Activated naive CD4-positive, alpha-beta T cell treated with anti-CD3 and anti-CD28 coated beads, Interleukin-2, amount 50 U/mL, for 24 hours (primary cell): Measurements from ENCODE around the gene COL6A5.

Experiments
- H3K27ac Mint-ChIP-seq: one replicate; pipeline ENCODE4 v1.8.0; 2021; ENCODE audit warnings: mild to moderate bottlenecking, mixed read lengths
- H3K27me3 Mint-ChIP-seq: one replicate; pipeline ENCODE4 v1.8.0; 2021; ENCODE audit warnings: mixed read lengths
- H3K36me3 Mint-ChIP-seq: one replicate; pipeline ENCODE4 v1.8.0; 2021; ENCODE audit warnings: mixed read lengths
- H3K4me1 Mint-ChIP-seq: one replicate; pipeline ENCODE4 v1.8.0; 2021; ENCODE audit warnings: mixed read lengths
- H3K4me3 Mint-ChIP-seq: one replicate; pipeline ENCODE4 v1.8.0; 2021; ENCODE audit warnings: mild to moderate bottlenecking, mixed read lengths
- H3K9me3 Mint-ChIP-seq: one replicate; pipeline ENCODE4 v1.8.0; 2021; ENCODE audit warnings: mixed read lengths

The COL6A5 gene

DNA sequence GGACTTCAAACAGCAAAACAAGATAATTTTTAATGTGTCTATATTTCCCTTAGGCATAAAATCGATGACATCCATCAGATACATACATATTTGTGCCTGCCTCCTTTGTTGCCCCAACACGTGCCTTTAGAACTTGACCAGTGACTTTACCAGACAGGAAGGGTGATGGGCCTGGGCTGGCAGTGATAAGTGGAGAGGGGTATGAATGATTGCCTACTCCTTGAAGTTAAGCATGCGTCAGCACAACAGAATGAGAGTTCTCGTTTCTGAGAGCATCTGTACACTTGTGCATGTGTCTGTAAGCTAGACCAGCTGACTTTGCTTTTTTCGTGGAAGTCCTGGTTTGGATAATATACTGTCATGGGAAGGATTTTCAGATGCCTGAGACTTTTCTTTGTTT is 116.6 kb downstream of the COL6A5 start:
- no peaks in the 10 kb centered on the region for H3K9me3 Mint-ChIP-seq
- no peaks in the 10 kb centered on the region for H3K36me3 Mint-ChIP-seq
- no peak overlapping the region for H3K4me3 Mint-ChIP-seq
- H3K27me3 Mint-ChIP-seq, result peaks cover 9% of the 10 kb centered on the region
- H3K4me1 Mint-ChIP-seq, result no peaks in the 10 kb centered on the region
- H3K27ac Mint-ChIP-seq, result no peak overlapping the region

DNA sequence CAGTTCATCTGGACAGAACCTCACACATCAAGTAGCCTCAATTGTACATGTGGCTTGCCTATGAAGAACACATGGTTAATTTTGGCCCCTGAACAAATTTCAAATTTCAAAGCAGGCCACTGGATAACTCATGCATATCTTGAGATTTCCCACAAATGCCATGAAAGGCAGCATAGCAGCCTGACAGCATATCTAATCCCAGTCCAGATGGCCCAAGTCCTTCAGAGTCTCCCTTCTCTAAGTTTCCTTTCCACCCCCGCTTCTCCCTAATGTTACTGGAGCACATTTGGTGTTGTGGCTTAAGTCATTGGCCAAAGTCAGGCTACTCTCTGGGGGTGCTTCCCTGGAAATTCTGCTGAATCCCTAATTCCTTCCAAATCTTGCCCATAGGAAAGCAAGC is 117.7 kb downstream of the COL6A5 start:
- no peak overlapping the region for H3K4me3 Mint-ChIP-seq
- H3K36me3 Mint-ChIP-seq, result no peaks in the 10 kb centered on the region
- H3K4me1 Mint-ChIP-seq, result no peaks in the 10 kb centered on the region
- peaks cover 9% of the 10 kb centered on the region for H3K27me3 Mint-ChIP-seq
- no peaks in the 10 kb centered on the region for H3K9me3 Mint-ChIP-seq
- no peak overlapping the region for H3K27ac Mint-ChIP-seq

DNA sequence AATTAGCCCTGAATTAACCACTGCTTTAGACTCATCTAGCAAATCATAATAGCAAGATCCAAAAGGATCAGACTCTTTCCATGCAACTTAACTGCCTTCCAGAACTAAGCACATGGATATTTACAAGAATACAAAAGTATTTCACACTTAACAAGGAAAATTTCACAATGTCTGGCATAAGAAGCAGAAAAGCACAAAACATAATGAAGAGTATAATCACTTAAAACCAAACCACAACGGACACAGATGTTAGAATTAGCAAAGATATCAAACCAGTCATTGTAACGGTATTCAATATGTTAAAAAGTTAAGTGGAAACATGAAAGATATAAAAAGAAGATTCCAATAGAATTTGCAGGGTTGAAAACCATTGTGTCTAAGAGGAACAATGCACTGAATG is 120.0 kb downstream of the COL6A5 start:
- H3K4me1 Mint-ChIP-seq, result no peaks in the 10 kb centered on the region
- H3K36me3 Mint-ChIP-seq, result no peaks in the 10 kb centered on the region
- H3K9me3 Mint-ChIP-seq, result no peaks in the 10 kb centered on the region
- peaks cover 9% of the 10 kb centered on the region for H3K27me3 Mint-ChIP-seq
- H3K27ac Mint-ChIP-seq, result no peak overlapping the region
- no peak overlapping the region for H3K4me3 Mint-ChIP-seq

DNA sequence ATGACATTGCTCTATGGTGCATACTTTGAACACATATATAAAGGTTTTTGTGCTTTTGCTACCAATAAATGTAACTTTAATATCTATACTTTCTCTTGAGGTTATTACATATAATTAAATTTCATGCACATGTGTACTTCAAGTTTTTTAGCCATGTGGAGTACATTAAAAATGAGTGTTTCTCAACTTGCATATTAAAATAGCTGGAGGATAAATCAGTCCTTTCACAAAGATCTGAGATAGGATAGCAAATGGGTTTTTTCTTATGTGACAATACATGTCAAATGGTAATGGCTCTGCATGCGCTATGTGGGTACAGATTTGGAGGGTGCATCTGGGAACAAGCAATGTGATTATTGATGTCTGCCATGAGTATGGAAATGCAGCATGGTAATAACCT is 122.8 kb downstream of the COL6A5 start:
- Mint-ChIP-seq H3K27me3 (peaks cover 13% of the 10 kb centered on the region), H3K9me3 (no peaks in the 10 kb centered on the region), H3K36me3 (no peaks in the 10 kb centered on the region), H3K4me1 (no peaks in the 10 kb centered on the region), H3K4me3 (no peak overlapping the region), H3K27ac (no peak overlapping the region)

DNA sequence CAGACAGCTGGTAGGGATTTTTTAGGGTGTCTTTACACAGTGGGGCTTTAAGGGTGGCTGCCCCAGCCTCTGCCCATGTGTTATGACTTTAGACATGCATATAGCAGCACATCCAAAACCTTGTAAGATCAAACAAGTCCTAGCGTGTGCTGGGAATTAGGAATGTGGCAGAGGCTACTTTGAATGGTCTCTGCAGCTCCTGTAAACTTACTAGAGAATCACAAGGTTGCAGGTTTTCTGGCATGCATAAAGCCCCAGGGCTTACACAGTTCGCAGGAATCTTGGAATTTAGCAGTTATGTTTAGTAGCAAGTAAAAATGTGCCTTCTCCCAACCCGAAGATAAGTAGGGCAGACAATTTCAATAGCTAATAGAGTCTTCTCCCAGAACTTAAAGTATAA is 124.7 kb downstream of the COL6A5 start:
- no peak overlapping the region for H3K27ac Mint-ChIP-seq
- peaks cover 8% of the 10 kb centered on the region for H3K9me3 Mint-ChIP-seq
- no peak overlapping the region for H3K4me3 Mint-ChIP-seq
- H3K4me1 Mint-ChIP-seq, result no peaks in the 10 kb centered on the region
- H3K36me3 Mint-ChIP-seq, result no peaks in the 10 kb centered on the region
- H3K27me3 Mint-ChIP-seq, result peaks cover 15% of the 10 kb centered on the region

DNA sequence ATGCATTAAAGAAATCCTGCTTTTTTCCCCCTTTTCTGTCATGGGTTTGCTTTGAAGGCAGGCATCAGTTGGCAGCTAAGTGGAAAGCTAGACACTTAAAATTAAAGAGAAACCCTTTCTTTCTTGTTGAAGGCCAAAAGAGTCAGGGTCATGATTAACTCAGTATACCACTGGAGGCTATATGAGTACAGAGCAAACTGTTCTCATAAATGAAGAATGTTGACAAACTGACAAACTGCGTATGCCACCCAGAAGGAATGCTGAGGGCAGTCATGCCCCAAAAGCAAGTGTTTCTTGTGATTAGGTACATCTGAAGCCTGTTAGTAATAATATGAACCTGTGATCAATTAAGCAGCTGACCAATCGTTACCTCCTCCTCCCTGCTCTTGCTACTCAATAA is 127.9 kb downstream of the COL6A5 start:
- H3K4me3 Mint-ChIP-seq, result no peak overlapping the region
- no peaks in the 10 kb centered on the region for H3K4me1 Mint-ChIP-seq
- H3K36me3 Mint-ChIP-seq, result no peaks in the 10 kb centered on the region
- peaks cover 9% of the 10 kb centered on the region for H3K27me3 Mint-ChIP-seq
- H3K27ac Mint-ChIP-seq, result no peak overlapping the region
- peaks cover 8% of the 10 kb centered on the region for H3K9me3 Mint-ChIP-seq

DNA sequence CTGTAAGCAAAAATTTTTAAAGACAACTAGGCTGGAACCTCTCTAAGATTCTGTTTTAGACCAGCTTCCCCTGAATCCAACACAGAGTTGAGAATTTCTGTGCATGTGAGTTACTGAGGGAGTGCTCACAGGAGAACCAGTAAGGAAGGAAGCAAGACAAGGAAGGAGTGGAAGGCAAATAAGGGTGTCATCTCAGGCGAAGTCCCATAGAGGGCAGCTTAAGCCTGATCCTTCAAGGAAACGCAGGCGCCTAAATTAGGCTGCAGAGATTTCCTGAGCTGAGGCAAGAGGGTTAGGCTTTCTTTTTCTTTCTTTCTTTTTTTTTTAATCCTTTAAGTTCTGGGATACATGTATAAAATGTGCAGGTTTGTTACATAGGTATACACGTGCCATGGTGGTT is 135.3 kb downstream of the COL6A5 start:
- Mint-ChIP-seq H3K4me1 (no peaks in the 10 kb centered on the region), H3K36me3 (no peaks in the 10 kb centered on the region), H3K27ac (no peak overlapping the region), H3K4me3 (no peak overlapping the region), H3K27me3 (peaks cover 4% of the 10 kb centered on the region), H3K9me3 (peaks cover 7% of the 10 kb centered on the region)

DNA sequence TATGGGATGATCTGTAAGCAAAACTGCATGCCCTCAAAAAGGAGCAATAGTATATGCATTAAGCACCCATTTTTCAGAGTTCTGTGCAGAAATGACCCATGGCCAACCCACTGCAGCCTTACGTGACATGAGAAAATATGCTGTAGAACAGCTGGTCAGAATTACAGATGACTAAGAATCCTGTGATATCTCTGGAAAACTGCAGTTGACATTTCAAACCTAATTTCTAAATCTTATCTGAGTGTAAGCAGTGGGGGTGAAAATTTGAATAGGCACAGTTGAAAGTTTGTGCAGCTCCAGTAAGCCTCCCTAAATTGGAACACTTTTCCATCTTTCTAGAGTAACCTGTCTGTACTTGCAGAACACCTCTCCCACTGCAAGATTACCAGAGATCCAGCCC is 142.8 kb downstream of the COL6A5 start:
- Mint-ChIP-seq H3K27me3 (peaks cover 3% of the 10 kb centered on the region), H3K4me3 (no peak overlapping the region), H3K9me3 (no peaks in the 10 kb centered on the region), H3K27ac (no peak overlapping the region), H3K36me3 (no peaks in the 10 kb centered on the region), H3K4me1 (no peaks in the 10 kb centered on the region)

DNA sequence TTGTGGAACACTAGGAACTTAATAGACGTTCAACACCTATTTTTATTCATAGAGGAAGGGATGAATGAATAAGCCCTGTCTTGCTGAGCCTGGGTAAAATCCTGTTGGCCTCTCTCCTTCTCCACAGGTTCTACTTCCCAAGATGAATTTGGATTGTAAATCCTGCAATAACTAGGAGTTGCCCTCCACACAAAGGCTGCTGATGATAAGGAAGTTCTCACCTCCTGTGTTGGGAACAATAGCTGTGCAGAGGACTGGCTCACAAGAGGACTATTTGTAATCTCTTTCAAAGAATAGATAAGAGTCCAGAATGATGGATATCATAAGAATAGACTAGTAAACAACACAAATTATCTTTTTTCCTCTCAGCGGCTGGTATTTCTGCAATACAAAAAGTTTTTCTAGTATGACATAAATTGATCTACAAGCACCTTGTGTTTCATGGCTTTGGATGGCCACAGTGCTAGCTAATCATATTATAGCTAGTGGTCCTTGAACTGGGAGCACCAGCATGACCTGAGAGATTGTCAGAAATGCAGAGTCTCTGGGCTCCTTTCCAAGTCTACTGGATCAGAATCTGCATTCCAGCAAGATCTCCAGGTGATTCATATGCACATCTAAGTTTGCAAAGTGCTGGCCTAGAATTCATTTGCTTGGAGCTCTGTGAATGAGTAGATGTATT is 143.4 kb downstream of the COL6A5 start:
- H3K9me3 Mint-ChIP-seq, result no peaks in the 10 kb centered on the region
- H3K4me1 Mint-ChIP-seq, result no peaks in the 10 kb centered on the region

DNA sequence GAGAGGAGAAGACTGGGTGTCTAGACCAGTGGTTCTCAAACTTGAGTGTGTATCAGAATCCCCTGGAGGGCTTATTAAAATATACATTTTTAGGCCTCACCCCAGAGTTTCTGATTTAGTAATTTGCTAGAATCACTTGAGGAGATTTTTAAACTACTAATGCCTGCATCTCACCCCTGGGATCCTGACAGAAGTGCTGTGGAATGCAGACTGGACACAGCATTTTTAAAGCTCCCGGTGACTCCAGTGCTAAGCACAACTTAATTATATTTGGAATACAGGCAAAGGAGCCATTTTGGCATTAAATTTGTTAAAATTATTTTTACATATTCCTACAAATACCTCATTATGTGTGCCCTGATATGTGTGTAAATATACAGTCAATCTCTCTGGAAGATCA is 144.8 kb downstream of the COL6A5 start:
- Mint-ChIP-seq H3K27me3 (peaks cover 3% of the 10 kb centered on the region), H3K27ac (no peak overlapping the region), H3K36me3 (no peaks in the 10 kb centered on the region), H3K4me3 (no peak overlapping the region), H3K9me3 (no peaks in the 10 kb centered on the region), H3K4me1 (no peaks in the 10 kb centered on the region)

More for the DNA sequence above, 143.4 kb downstream of the COL6A5 start:
- Mint-ChIP-seq H3K27me3 (peaks cover 3% of the 10 kb centered on the region), H3K4me3 (no peak overlapping the region), H3K36me3 (no peaks in the 10 kb centered on the region), H3K27ac (no peak overlapping the region)

DNA sequence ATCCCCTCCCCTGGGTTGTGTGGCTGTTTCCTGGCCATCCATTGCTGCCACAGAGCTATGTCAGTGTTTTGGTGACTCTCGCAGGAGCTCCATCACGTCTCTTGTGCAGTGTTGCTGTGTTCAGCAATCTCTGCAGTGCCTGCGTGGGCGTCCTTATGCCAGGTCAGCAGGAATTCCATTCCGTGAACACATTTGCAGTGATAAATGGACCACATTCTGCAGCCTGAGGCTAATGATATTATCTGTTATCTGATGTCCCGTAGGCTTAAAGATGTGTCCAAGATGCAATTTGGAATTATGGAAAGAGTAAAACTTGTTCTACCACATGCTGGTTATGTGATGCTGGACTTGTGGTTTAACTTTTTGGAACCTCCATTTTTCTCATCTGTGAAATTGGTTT is 146.0 kb downstream of the COL6A5 start:
- Mint-ChIP-seq H3K4me1 (no peaks in the 10 kb centered on the region), H3K27ac (no peak overlapping the region), H3K4me3 (no peak overlapping the region), H3K27me3 (peaks cover 3% of the 10 kb centered on the region), H3K9me3 (no peaks in the 10 kb centered on the region), H3K36me3 (no peaks in the 10 kb centered on the region)

DNA sequence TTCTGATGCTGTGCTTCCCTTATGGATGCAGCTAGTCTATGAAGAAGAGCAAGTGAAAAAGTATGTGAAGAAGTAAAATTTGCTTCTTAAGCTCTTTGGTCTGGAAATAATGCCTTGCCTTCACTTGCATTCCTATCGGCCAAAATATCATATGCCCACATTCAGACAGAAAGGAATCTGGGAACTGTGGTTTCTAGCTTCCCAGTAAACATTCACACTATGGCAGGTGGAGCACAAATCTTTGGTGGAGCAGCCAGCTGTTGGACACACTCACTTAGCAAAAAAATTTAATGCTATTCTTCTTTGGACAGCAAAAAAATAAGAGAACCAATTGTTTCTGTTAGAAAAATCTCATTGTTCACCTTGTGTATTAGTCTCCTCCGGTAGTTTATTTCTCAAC is 159.2 kb downstream of the COL6A5 start:
- Mint-ChIP-seq H3K9me3 (no peaks in the 10 kb centered on the region), H3K4me1 (no peaks in the 10 kb centered on the region)

DNA sequence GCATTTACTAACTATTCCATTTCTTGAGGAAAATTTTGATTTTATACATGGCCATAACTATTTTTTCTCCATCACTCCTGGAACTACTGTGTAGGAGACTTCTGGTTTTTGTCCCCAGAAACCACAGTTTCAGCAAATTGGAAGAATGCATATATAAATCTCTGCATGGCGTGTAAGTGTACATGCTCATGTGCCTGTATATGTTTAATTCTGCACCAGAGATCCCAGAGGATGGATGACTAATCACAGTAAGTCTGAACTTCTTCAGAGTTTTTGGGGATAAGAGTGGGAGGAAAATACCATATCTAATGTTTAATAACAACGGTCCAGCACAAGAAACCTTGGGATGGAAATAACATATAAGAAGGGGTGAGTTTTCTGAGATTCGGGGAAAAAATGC is 160.6 kb downstream of the COL6A5 start:
- H3K4me1 Mint-ChIP-seq, result no peaks in the 10 kb centered on the region
- no peaks in the 10 kb centered on the region for H3K36me3 Mint-ChIP-seq
- peaks cover 21% of the 10 kb centered on the region for H3K27me3 Mint-ChIP-seq
- H3K9me3 Mint-ChIP-seq, result no peaks in the 10 kb centered on the region
- H3K27ac Mint-ChIP-seq, result no peak overlapping the region
- no peak overlapping the region for H3K4me3 Mint-ChIP-seq

More for the DNA sequence above, 159.2 kb downstream of the COL6A5 start:
- Mint-ChIP-seq H3K27me3 (peaks cover 18% of the 10 kb centered on the region), H3K27ac (no peak overlapping the region), H3K36me3 (no peaks in the 10 kb centered on the region), H3K4me3 (no peak overlapping the region)

DNA sequence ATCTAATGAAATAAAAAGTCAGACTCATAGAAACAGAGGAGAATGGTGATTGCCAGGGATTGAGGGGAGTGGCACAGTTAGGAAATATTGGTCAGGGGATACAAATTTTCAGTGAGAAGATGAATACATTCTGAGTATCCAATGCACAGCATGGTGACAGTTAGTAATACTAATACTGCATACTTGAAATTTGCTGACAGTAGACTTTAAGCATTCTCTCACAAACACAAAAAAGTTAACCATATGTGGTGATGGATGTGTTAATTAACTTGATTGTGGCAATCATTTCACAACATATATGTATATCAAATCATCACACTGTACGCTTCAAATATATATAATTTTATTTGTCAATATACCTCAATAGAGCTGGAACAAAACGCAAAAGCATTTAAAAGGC is 162.3 kb downstream of the COL6A5 start:
- Mint-ChIP-seq H3K4me1 (no peaks in the 10 kb centered on the region), H3K4me3 (no peak overlapping the region), H3K27me3 (peaks cover 21% of the 10 kb centered on the region), H3K9me3 (no peaks in the 10 kb centered on the region), H3K27ac (no peak overlapping the region), H3K36me3 (no peaks in the 10 kb centered on the region)

DNA sequence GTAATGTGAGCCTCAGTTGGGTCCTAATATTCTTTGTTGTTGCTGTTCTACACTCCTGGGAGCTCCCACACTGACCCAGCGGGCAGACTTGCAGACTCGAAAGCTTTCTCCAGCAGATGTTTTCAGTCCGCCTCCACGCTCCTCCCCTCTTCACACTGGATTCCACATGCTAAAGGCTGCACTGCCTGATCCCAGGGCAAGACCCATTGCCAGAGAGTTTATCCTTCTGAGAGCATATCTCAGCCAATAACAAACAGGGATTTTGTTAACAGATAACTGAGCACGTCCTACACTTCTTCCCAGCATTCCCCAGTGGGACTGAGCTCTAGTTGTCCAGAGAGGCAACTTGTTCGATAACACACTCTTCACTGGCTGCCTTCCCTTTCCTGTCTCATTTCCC is 163.5 kb downstream of the COL6A5 start:
- Mint-ChIP-seq H3K9me3 (no peaks in the 10 kb centered on the region), H3K27ac (no peak overlapping the region), H3K4me3 (no peak overlapping the region), H3K27me3 (peaks cover 19% of the 10 kb centered on the region), H3K36me3 (no peaks in the 10 kb centered on the region), H3K4me1 (no peaks in the 10 kb centered on the region)

DNA sequence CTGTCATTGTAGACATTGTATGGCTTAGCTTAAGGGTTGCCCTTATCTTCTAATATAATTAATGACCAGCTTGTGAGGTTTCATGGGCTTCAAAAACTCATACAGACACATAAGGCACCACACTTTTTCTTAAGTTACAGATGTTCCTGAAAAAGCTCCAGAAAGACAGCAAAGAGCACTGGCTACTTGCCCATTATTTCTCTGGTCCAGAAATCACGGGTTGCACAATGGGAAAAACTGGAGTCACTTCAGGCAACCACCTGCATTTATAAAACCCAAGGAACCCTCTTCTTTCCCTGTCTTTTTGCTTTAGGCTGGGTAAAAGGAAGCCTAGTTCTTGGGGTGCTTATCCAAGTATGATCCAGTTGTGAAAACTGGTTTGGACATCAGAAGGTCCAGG is 169.2 kb downstream of the COL6A5 start:
- no peaks in the 10 kb centered on the region for H3K4me1 Mint-ChIP-seq
- H3K36me3 Mint-ChIP-seq, result no peaks in the 10 kb centered on the region
- H3K27me3 Mint-ChIP-seq, result peaks cover 27% of the 10 kb centered on the region
- H3K9me3 Mint-ChIP-seq, result no peaks in the 10 kb centered on the region
- no peak overlapping the region for H3K4me3 Mint-ChIP-seq
- H3K27ac Mint-ChIP-seq, result no peak overlapping the region

DNA sequence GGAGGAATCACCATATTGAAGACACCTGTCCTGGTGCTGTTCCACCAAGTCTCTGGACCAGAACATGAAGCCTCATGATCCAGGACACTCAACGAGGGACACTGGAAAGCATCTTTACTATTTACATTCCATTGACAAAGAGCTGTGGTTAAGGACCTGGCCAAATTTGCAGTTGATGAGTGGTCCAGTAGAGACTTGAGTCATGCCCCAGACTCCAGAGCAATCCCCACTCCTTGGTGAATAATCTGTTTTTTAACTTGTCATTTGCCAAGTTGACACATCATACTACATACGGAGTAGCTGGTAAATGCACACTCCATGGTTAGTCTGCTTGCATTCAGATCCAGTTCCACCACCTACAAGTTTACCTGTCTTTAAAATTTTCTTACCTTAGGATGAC is 170.3 kb downstream of the COL6A5 start:
- Mint-ChIP-seq H3K27me3 (peaks cover 28% of the 10 kb centered on the region), H3K36me3 (no peaks in the 10 kb centered on the region), H3K27ac (no peak overlapping the region)

More for the DNA sequence above, 170.3 kb downstream of the COL6A5 start:
- Mint-ChIP-seq H3K4me3 (no peak overlapping the region), H3K9me3 (no peaks in the 10 kb centered on the region), H3K4me1 (no peaks in the 10 kb centered on the region)
